ENCODE results near the gene UBA3. TPM values are rescaled to one million over a fixed set of nuclear protein-coding genes. Genes with fewer than 3 reads are reported as not detected.

Gene UBA3
- total RNA-seq, 1 donor, result 77.1 TPM

DNA sequence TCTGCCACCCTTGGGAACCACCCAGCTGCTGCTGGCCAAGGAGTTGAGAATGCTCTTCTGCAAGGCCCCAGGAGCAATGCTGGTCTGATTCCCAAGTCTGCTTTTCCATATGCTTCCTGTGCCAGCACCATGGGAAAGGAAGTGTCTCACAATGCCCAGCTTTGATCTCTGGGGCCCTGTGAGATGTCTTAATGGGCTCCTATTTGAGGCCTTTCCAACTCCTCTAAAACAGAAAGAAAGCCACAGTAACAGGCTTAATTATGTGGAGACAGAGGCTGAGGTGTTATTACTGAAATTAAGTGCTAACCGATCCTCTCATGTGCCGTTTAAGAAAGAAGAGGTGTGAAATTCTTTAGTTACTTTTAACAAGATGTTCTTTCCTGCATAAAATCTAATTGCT lies 71.2 kb downstream of the UBA3 start:
- Histone ChIP-seq H4K20me1 (ENCODE audit: insufficient read depth, low read length) (no peaks in the 10 kb centered on the region), H3K9me3 (ENCODE audit: low read depth, low read length) (no peaks in the 10 kb centered on the region), H3K36me3 (ENCODE audit: insufficient read depth, low read length) (peaks cover 41% of the 10 kb centered on the region), H3K27ac (ENCODE audit: low read depth, low read length) (peak overlapping the region; percentile 76), H2AFZ (ENCODE audit: low read length) (no peak overlapping the region), H3K27me3 (ENCODE audit: insufficient read depth, low read length) (no peaks in the 10 kb centered on the region), H3K4me3 (ENCODE audit: insufficient read depth, low read length) (peak overlapping the region; percentile 24), H3K4me1 (ENCODE audit: insufficient read depth, low read length) (peaks cover 55% of the 10 kb centered on the region), H3K79me2 (ENCODE audit: insufficient read depth, low read length) (peaks cover 6% of the 10 kb centered on the region), H3K4me2 (ENCODE audit: insufficient read depth, low read length) (peak overlapping the region; percentile 46)
- TF ChIP-seq CTCF (IDR thresholded peaks at IDR 0.05; ENCODE audit: extremely low read depth, low read depth, low read length), result no peak
- no peak for DNase-seq (ENCODE audit: insufficient read length, low spot score, missing footprints)

DNA sequence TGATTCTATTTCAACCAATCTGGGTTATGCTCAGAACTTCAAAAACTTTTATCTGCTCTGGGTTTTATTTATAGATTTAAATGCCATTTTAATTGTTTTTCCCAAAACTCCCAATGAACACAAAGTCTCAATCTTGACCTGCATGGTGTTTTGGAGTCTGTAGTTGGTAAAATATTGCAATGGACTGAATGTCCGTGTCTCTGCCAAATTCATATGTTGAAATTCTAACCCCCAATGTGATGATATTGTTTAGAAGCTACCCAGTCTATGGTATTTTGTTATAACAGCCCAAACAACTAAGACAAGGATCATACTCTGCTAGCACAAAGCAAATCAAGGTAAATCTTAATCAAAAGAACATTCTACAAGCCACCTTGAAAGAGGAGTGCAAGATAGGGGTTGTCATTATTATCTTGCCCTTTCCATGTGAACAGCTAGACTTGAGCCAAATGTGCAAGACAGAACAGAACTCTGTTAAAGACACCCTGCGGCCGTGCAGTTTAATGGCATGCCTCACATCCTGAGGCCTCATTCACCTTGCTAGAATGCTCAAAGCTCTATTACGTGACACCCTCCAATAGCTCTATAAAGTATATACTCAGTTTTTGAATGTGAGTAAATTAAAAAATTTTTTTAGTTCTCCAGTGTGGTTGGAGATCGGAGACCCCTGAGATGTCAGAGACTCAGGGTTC lies 74.2 kb downstream of the UBA3 start:
- Histone ChIP-seq H3K9me3 (ENCODE audit: low read depth, low read length) (no peaks in the 10 kb centered on the region), H3K27me3 (ENCODE audit: insufficient read depth, low read length) (no peaks in the 10 kb centered on the region), H4K20me1 (ENCODE audit: insufficient read depth, low read length) (no peaks in the 10 kb centered on the region), H3K27ac (ENCODE audit: low read depth, low read length) (peak overlapping the region; percentile 50), H3K79me2 (ENCODE audit: insufficient read depth, low read length) (peaks cover 4% of the 10 kb centered on the region), H3K4me3 (ENCODE audit: insufficient read depth, low read length) (no peak overlapping the region), H2AFZ (ENCODE audit: low read length) (no peak overlapping the region), H3K4me1 (ENCODE audit: insufficient read depth, low read length) (peaks cover 37% of the 10 kb centered on the region), H3K4me2 (ENCODE audit: insufficient read depth, low read length) (peak overlapping the region; percentile 47), H3K36me3 (ENCODE audit: insufficient read depth, low read length) (peaks cover 64% of the 10 kb centered on the region)
- no peak for DNase-seq (ENCODE audit: insufficient read length, low spot score, missing footprints)
- no peak for TF ChIP-seq CTCF (IDR thresholded peaks at IDR 0.05; ENCODE audit: extremely low read depth, low read depth, low read length)

DNA sequence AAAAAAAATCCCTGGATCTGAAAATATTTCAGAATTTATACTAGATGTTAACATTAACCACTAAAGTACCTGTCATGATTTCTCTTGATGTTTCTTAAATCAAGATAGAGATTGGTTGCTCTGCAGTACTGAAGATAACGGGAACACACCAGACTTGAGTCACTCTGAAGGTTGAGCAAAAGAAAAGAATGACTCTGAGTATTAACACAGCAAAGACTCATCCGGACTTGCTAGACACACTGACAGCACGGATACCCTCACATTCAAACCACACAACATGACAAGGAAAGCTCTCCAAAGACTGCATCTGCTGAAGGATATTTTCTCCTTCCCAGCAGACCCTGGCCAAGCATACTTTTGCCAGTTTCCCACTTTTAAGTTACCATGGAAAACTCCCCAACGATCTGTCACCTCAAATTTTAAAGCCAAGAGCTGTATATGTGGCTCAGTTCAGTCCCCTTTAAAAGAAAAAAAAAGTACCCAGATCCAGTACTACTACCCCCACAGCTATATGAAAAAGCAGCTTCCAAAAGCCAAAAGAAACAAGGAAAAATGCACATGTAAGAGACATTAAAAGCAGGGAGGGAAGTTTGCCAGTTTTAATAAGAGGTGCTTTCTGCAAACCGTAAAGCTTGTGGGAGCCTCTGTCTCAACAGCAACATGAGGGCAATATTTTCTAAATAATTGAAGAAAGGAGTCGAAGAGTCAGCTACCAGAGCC lies 74.9 kb downstream of the UBA3 start:
- H3K27ac ChIP-seq (ENCODE audit: low read depth, low read length), result peak overlapping the region; percentile 50
- peak; percentile 71 for DNase-seq (ENCODE audit: insufficient read length, low spot score, missing footprints)
- H3K9me3 ChIP-seq (ENCODE audit: low read depth, low read length), result no peaks in the 10 kb centered on the region
- TF ChIP-seq CTCF (IDR thresholded peaks at IDR 0.05; ENCODE audit: extremely low read depth, low read depth, low read length), result no peak
- no peaks in the 10 kb centered on the region for H4K20me1 ChIP-seq (ENCODE audit: insufficient read depth, low read length)
- peaks cover 4% of the 10 kb centered on the region for H3K79me2 ChIP-seq (ENCODE audit: insufficient read depth, low read length)
- no peaks in the 10 kb centered on the region for H3K27me3 ChIP-seq (ENCODE audit: insufficient read depth, low read length)
- peaks cover 32% of the 10 kb centered on the region for H3K4me1 ChIP-seq (ENCODE audit: insufficient read depth, low read length)
- peak overlapping the region; percentile 47 for H3K4me2 ChIP-seq (ENCODE audit: insufficient read depth, low read length)
- no peak overlapping the region for H3K4me3 ChIP-seq (ENCODE audit: insufficient read depth, low read length)
- peaks cover 68% of the 10 kb centered on the region for H3K36me3 ChIP-seq (ENCODE audit: insufficient read depth, low read length)
- no peak overlapping the region for H2AFZ ChIP-seq (ENCODE audit: low read length)

Small RNA genes lying within 50 kb of the gene (small RNA-seq; reads per million reads assigned to genes)
- gene MIR3136, result 4.3 reads per million, percentile 85 among the genes with 10 or more reads in this experiment

Other genes starting within 250 kb of the UBA3 start
- not detected in 2 replicates for gene TAFA4, start 147.8 kb downstream of the UBA3 start, total RNA-seq
- 65.9 and 74.0 TPM in 2 replicates for gene EOGT, start 66.7 kb downstream of the UBA3 start, total RNA-seq
- gene TMF1, start 28.0 kb downstream of the UBA3 start, total RNA-seq, result 44.5 and 45.6 TPM in 2 replicates
- 91.2 and 99.9 TPM in 2 replicates for gene ARL6IP5, start 4.6 kb upstream of the UBA3 start, total RNA-seq
- not detected in 2 replicates for gene LMOD3, start 42.2 kb upstream of the UBA3 start, total RNA-seq